ENCODE data around the gene ATP8B1. TPM values are rescaled to one million over a fixed set of nuclear protein-coding genes. Genes with fewer than 3 reads are reported as not detected.

Gene ATP8B1
- total and polyA plus RNA-seq, 3 donors from 2014 or later: 1.6 to 3.0 (median 1.7) TPM

- intact Hi-C loops (cut with DNase I; ENCODE audit: low total_unique reads): no loop called here
- no peak for DNase-seq
- H3K27ac ChIP-seq: no peak overlapping the region
- TF ChIP-seq POLR2A (IDR thresholded peaks at IDR 0.05): no peak
- no peak for TF ChIP-seq CTCF (IDR thresholded peaks at IDR 0.05)
- H3K9me3 ChIP-seq: no peaks in the 10 kb centered on the region
- no peak overlapping the region for H3K4me3 ChIP-seq
- H3K4me1 ChIP-seq: no peaks in the 10 kb centered on the region
- H3K27me3 ChIP-seq: no peaks in the 10 kb centered on the region
- WGBS, 2 donors: 85 to 91% methylated on average over 5 of the region's 5 CpGs
- H3K36me3 ChIP-seq (ENCODE audit: low read depth, missing control alignments): no peaks in the 10 kb centered on the region
Observed at GRCh38 chr18:57754577-57755338, 48.4 kb downstream of the ATP8B1 start.

- H3K27me3 ChIP-seq: no peaks in the 10 kb centered on the region
- H3K9me3 ChIP-seq: no peaks in the 10 kb centered on the region
- 0 to 23% methylated on average over 1 of the region's 1 CpG for WGBS, 2 donors
- intact Hi-C loops (cut with DNase I; ENCODE audit: low total_unique reads): no loop called here
- DNase-seq: no peak
- no peaks in the 10 kb centered on the region for H3K4me1 ChIP-seq
- H3K4me3 ChIP-seq: no peak overlapping the region
- H3K27ac ChIP-seq: no peak overlapping the region
- TF ChIP-seq CTCF (IDR thresholded peaks at IDR 0.05) (no peak), POLR2A (IDR thresholded peaks at IDR 0.05) (no peak)
- no peaks in the 10 kb centered on the region for H3K36me3 ChIP-seq (ENCODE audit: low read depth, missing control alignments)
Observed at GRCh38 chr18:57753063-57753462, 50.1 kb downstream of the ATP8B1 start.

- WGBS, 2 donors: 89 to 100% methylated on average over 2 of the region's 2 CpGs
- Histone ChIP-seq H3K27ac (no peak overlapping the region), H3K36me3 (ENCODE audit: low read depth, missing control alignments) (no peaks in the 10 kb centered on the region), H3K27me3 (no peaks in the 10 kb centered on the region), H3K4me3 (no peak overlapping the region), H3K9me3 (no peaks in the 10 kb centered on the region), H3K4me1 (no peaks in the 10 kb centered on the region)
- TF ChIP-seq CTCF (IDR thresholded peaks at IDR 0.05) (no peak), POLR2A (IDR thresholded peaks at IDR 0.05) (no peak)
- DNase-seq: no peak
- intact Hi-C loops (cut with DNase I; ENCODE audit: low total_unique reads): no loop called here
Observed at GRCh38 chr18:57749604-57749970, 53.5 kb downstream of the ATP8B1 start.

GRCh38 chr18:57748770-57749603 is 54.1 kb downstream of the ATP8B1 start:
- H3K4me1 ChIP-seq: no peaks in the 10 kb centered on the region
- TF ChIP-seq CTCF (IDR thresholded peaks at IDR 0.05): no peak
- no peak for TF ChIP-seq POLR2A (IDR thresholded peaks at IDR 0.05)

More at GRCh38 chr18:57748770-57749603, 54.1 kb downstream of the ATP8B1 start:
- no peak for DNase-seq
- Histone ChIP-seq H3K9me3 (no peaks in the 10 kb centered on the region), H3K4me3 (no peak overlapping the region), H3K27ac (no peak overlapping the region), H3K27me3 (no peaks in the 10 kb centered on the region), H3K36me3 (ENCODE audit: low read depth, missing control alignments) (no peaks in the 10 kb centered on the region)
- intact Hi-C loops (cut with DNase I; ENCODE audit: low total_unique reads): no loop called here
- 94 to 95% methylated on average over 1 of the region's 1 CpG for WGBS, 2 donors

Measured in testis (tissue), 3 donors.